ENCODE data around the gene TMPRSS5. TPM values are rescaled to one million over a fixed set of nuclear protein-coding genes. Genes with fewer than 3 reads are reported as not detected.

TMPRSS5 gene
- total RNA-seq, 1 experiment from 2014 or later, result 0.71 TPM

GRCh38 chr11:113647108-113647507 lies 59.0 kb downstream of the TMPRSS5 start (continued):
- TF ChIP-seq TCF7L2 (IDR thresholded peaks at IDR 0.05; ENCODE audit: borderline replicate concordance, extremely low read depth, insufficient read depth, insufficient read length), result no peak
- no peak for TF ChIP-seq ELF1 (IDR thresholded peaks at IDR 0.05; ENCODE audit: borderline replicate concordance, low read depth)
- no peak for TF ChIP-seq CBX3 (IDR thresholded peaks at IDR 0.05; ENCODE audit: low read depth)

DNA sequence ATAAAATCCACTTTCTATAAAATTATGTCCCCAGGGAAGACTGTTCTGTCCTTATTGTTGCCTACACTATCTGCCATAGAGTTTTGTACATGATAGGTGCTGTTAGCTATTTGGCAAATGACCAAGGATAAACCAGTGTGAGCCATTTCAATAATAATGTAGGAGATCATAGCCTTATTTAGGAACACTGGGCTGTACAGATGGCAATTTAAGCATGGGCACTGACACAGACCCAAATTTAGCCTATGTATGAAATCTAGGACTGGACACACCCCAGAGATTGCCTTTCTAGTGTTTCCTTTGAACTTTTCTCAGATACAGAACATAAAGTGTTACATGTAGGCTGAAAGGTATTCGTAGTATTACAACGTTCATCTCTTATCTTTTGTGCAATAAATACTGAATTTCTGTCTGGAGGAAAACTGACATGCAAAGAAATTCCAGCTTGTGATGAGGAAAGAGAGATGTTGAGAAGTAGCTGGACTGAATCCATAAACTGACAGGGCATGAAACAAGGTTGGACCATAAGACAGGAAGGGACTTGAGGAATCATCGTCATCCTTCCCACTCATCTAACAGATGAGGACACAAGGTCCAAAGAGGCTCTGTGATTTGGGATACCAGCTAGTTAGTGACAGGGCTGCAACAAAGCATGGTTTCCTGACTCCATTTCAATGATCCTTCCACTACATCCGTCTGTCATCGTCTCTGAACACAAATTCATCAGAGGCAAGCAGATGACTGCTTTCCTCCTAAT lies 60.3 kb downstream of the TMPRSS5 start:
- POLR2A ChIA-PET, result no interaction called here
- DNase-seq (ENCODE audit: low read depth, low spot score) (no peak), ATAC-seq (no peak)
- no peak overlapping the region for H3K27ac ChIP-seq (ENCODE audit: low read depth, low read length)
- H4K20me1 ChIP-seq (ENCODE audit: insufficient read depth), result no peaks in the 10 kb centered on the region
- RAD21 ChIA-PET (ENCODE audit: low non-redundant PET in 1 of 2, low total read pairs in 2 of 2, uncharacterized antibody in 2 of 2, unreplicated experiment in 2 of 2), result no interaction called here
- no TSS peak for BruUV-seq (replicated peaks)
- H3K4me3 ChIP-seq (replicated peaks in 1 of 2; ENCODE audit: low read depth in 1 of 2, low read length in 2 of 2), result no peak overlapping the region
- H3K27me3 ChIP-seq (ENCODE audit: insufficient read depth, low read length), result peaks cover 6% of the 10 kb centered on the region; the same call in 1 of the 2 replicates
- no peak for TF ChIP-seq SRF (IDR thresholded peaks at IDR 0.05; ENCODE audit: low read depth)
- TF ChIP-seq, protein P1, sequence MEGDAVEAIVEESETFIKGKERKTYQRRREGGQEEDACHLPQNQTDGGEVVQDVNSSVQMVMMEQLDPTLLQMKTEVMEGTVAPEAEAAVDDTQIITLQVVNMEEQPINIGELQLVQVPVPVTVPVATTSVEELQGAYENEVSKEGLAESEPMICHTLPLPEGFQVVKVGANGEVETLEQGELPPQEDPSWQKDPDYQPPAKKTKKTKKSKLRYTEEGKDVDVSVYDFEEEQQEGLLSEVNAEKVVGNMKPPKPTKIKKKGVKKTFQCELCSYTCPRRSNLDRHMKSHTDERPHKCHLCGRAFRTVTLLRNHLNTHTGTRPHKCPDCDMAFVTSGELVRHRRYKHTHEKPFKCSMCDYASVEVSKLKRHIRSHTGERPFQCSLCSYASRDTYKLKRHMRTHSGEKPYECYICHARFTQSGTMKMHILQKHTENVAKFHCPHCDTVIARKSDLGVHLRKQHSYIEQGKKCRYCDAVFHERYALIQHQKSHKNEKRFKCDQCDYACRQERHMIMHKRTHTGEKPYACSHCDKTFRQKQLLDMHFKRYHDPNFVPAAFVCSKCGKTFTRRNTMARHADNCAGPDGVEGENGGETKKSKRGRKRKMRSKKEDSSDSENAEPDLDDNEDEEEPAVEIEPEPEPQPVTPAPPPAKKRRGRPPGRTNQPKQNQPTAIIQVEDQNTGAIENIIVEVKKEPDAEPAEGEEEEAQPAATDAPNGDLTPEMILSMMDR (IDR thresholded peaks at IDR 0.05 in 2 of 3, conservative IDR thresholded peaks at IDR 0.05 in 1 of 3; ENCODE audit: borderline replicate concordance in 1 of 3, insufficient read depth in 1 of 3, low read depth in 2 of 3, low read length in 2 of 3), result no peak
- no peak for TF ChIP-seq JUND (IDR thresholded peaks at IDR 0.05)
- no peak for TF ChIP-seq POLR2A (IDR thresholded peaks at IDR 0.05; ENCODE audit: borderline replicate concordance, extremely low read depth, insufficient read depth, insufficient read length)
- no peak for TF ChIP-seq EZH2phosphoT487 (IDR thresholded peaks at IDR 0.05; ENCODE audit: borderline replicate concordance)
- no peak for TF ChIP-seq FOSL1 (IDR thresholded peaks at IDR 0.05; ENCODE audit: low read depth)
- TF ChIP-seq, protein P2, sequence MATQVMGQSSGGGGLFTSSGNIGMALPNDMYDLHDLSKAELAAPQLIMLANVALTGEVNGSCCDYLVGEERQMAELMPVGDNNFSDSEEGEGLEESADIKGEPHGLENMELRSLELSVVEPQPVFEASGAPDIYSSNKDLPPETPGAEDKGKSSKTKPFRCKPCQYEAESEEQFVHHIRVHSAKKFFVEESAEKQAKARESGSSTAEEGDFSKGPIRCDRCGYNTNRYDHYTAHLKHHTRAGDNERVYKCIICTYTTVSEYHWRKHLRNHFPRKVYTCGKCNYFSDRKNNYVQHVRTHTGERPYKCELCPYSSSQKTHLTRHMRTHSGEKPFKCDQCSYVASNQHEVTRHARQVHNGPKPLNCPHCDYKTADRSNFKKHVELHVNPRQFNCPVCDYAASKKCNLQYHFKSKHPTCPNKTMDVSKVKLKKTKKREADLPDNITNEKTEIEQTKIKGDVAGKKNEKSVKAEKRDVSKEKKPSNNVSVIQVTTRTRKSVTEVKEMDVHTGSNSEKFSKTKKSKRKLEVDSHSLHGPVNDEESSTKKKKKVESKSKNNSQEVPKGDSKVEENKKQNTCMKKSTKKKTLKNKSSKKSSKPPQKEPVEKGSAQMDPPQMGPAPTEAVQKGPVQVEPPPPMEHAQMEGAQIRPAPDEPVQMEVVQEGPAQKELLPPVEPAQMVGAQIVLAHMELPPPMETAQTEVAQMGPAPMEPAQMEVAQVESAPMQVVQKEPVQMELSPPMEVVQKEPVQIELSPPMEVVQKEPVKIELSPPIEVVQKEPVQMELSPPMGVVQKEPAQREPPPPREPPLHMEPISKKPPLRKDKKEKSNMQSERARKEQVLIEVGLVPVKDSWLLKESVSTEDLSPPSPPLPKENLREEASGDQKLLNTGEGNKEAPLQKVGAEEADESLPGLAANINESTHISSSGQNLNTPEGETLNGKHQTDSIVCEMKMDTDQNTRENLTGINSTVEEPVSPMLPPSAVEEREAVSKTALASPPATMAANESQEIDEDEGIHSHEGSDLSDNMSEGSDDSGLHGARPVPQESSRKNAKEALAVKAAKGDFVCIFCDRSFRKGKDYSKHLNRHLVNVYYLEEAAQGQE (IDR thresholded peaks at IDR 0.05; ENCODE audit: low read depth), result no peak
- TF ChIP-seq EZH2 (IDR thresholded peaks at IDR 0.05), result no peak
- TF ChIP-seq TCF7L2 (IDR thresholded peaks at IDR 0.05; ENCODE audit: borderline replicate concordance, extremely low read depth, insufficient read depth, insufficient read length), result no peak
- no peak for TF ChIP-seq YY1 (IDR thresholded peaks at IDR 0.05; ENCODE audit: extremely low read depth, insufficient replicate concordance, low read depth, low read length)
- TF ChIP-seq, protein P3, sequence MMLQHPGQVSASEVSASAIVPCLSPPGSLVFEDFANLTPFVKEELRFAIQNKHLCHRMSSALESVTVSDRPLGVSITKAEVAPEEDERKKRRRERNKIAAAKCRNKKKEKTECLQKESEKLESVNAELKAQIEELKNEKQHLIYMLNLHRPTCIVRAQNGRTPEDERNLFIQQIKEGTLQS (IDR thresholded peaks at IDR 0.05), result no peak
- TF ChIP-seq MAX (IDR thresholded peaks at IDR 0.05), result no peak
- no peak for TF ChIP-seq SIN3A (IDR thresholded peaks at IDR 0.05; ENCODE audit: low read depth)
- TF ChIP-seq SP1 (IDR thresholded peaks at IDR 0.05; ENCODE audit: low read depth), result no peak
- H3K4me1 ChIP-seq (ENCODE audit: control insufficient read depth in 1 of 2, insufficient read depth in 2 of 2, low read length in 2 of 2), result no peaks in the 10 kb centered on the region
- no peak overlapping the region for H3K4me2 ChIP-seq (ENCODE audit: low read length)
- no peaks in the 10 kb centered on the region for H3K36me3 ChIP-seq (ENCODE audit: control insufficient read depth in 1 of 2, insufficient read depth in 2 of 2, low read length in 2 of 2)
- H2AFZ ChIP-seq (ENCODE audit: low read depth, low read length, poor library complexity, severe bottlenecking), result no peak overlapping the region
- no peaks in the 10 kb centered on the region for H3K9me2 ChIP-seq (ENCODE audit: insufficient read depth)
- intact Hi-C loops (cut with micrococcal nuclease), result no loop called here
- H3K79me2 ChIP-seq (ENCODE audit: insufficient read depth, low read length), result no peaks in the 10 kb centered on the region
- H3K9me3 ChIP-seq (ENCODE audit: control insufficient read depth in 1 of 2, insufficient read depth in 1 of 2, low read depth in 1 of 2, low read length in 2 of 2), result no peaks in the 10 kb centered on the region
- CTCF ChIA-PET, result no interaction called here
- no peak overlapping the region for H3K9ac ChIP-seq (ENCODE audit: low read length)
